CD4-positive, alpha-beta T cell treated with Interleukin-17A for 4 hours (primary cell): ENCODE results near the gene MACROD2.

Experiments used
- DNase-seq: peaks from one replicate; pipeline ENCODE4 v3.0.0-alpha.2; 2020; ENCODE audit warnings: mixed read lengths

MACROD2 gene

GRCh38 chr20:14724036-14724435 is 728.7 kb downstream of the MACROD2 start:
- DNase-seq = no peak

DNA sequence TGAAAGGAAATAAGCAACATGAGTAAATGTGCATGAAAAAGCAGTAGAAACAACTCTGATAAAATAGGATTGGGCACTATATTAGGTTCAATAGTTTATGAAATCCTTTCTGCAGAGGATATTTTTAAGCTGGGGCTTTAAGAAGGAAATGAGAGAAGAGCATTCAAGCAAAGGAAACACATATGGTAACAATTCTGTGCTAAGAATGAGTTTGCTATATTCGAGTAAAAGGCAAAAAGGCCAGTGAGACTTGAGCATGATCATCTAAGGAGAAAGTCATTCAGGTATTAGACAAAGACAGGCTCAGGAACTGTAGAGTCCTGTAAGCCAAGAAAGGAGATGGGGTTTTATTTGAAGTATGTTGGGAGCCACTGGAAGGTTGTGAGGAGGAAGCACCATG is 729.2 kb downstream of the MACROD2 start:
- DNase-seq = no peak

DNA sequence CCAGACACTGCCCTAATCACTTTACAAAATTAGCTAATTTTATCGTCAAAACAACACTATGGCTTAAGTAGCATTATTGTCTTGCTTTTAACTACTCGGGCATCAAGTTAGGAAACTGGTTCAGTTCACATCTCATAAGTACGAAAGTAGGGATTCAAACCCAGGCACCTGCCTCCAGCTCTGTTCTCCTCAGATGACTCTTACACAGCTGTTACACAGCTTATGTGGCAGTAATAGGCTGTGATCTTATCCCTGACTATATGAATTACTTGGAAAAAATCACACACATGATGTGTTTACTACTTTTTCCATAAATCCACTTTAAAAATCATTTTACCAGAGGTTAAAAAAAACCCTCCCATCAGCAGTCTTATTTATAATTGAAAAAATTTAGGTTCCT is 731.3 kb downstream of the MACROD2 start:
- no peak for DNase-seq

DNA sequence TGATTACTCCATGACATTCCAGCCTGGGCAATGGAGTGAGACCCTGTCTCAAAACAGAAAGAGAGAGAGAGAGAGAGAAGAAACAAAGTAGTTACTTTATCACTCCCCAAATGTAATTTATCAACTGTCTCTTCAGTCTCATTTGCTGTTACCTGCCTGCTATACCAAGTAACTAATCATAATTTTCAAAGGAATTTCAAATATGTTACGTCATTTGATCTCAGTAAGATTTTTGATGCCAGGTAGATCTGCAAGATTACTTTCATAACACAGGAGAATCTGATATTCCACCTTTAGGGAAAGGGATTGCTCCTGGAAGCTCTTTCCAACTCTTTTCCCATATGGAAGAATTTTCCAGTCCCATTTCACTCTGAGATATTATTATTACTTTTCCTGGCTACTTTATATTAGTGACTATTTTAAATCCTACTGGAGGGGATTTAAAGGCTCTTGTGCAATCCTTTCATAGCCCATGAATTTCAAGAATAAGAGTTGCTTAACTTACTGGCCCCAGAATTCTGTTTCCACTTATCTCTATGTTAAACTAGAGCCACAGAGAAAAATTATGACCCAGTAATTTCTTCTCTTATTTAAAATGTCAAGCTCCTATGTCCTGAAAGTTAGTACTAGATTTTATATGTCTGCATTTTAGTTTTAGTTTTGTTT is 732.3 kb downstream of the MACROD2 start:
- no peak for DNase-seq

DNA sequence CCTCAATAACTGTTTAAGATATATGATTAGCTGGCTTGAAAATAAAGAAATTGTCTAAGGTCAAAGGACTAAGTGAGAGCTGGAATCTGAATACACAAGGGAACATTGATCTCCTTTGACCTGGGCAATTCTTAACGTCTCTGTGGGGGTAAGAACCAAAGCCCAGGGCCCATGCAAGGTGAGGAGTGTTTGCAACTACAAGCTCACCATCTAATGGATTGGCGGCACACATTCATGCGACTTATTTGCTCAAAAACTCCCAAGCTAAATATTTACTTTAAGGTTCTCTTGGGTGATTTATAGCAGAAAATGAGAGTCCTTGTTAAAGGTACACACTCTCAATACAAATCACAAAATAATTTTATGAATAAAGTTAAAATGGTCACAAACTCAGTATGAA is 734.1 kb downstream of the MACROD2 start:
- no peak for DNase-seq

DNA sequence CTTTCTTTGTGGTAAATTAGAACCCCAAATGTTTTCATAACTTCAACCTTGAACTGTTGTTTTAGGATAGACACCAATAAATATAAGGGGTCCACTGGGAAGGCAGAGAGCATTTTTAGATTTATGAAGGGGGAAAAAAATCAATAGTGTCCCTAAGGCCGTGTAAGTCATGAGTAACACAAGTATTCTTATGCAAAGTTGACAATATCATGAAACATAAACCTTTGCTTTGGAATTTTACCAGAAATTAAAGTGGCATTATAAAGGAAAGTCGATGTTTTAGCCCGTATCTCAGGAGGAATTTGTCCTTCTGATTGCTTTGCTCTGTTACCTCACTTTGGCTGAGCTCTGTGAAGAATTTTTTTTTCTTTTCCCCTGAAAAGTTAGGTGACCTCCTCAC is 737.0 kb downstream of the MACROD2 start:
- no peak for DNase-seq

GRCh38 chr20:14732996-14733395 is 737.7 kb downstream of the MACROD2 start:
- DNase-seq = no peak

DNA sequence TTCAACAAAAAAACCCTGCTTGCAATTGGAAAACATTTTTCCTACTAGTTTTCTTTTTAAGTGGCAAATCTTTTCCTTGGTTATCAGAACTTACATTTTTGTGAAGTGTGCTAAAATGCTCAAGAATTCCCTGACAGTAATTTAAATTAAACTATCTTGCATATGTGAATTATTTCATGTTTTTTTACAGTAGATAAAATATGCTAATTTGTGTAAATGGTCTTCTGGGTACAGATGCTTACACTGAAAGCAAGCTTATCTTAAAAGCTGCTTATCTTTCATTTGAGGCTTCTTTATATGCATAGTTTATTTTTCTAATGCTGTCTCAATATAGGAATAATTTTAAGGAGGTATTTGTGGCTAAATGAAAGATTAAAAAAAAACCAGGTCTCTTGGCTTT is 745.1 kb downstream of the MACROD2 start:
- no peak for DNase-seq

GRCh38 chr20:14741616-14742015 is 746.3 kb downstream of the MACROD2 start:
- DNase-seq = no peak

GRCh38 chr20:14744723-14745122 is 749.4 kb downstream of the MACROD2 start:
- no peak for DNase-seq

DNA sequence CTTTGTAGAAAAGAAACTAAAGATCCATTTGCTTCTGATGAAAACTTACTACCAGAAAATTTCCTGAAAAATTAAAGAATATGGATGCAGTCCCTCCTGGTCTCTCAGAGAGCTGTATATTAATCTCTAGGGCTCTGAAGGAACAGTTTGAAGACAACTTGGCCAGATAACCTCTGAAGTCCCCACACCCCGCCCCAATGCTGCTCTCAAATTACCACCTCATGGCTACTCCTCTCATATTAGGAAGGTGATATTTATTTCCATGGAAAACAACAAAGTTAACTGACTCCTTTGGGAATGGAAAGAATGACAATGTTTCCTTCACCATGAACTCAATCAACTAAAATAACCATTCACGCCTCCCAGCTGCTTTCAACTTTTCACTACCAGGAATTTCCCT is 750.5 kb downstream of the MACROD2 start:
- no peak for DNase-seq

DNA sequence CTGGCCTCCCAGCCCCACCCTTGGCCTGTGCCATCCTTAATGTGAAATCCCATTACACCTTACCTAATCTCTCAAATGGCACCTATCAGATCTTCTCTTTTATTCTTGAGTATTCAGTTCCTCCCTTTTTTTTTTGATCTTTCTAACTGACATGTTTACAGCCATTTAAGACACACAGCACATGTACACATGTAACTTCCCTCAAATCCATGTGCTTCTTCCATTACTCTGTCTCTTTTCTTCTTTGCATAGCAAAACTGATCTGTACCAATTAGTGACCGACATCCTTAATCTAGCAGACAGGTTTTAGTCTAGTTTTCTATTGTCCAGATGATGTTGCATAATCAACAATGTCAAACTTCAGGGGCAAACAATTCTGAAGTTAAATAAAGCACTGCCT is 755.9 kb downstream of the MACROD2 start:
- no peak for DNase-seq

DNA sequence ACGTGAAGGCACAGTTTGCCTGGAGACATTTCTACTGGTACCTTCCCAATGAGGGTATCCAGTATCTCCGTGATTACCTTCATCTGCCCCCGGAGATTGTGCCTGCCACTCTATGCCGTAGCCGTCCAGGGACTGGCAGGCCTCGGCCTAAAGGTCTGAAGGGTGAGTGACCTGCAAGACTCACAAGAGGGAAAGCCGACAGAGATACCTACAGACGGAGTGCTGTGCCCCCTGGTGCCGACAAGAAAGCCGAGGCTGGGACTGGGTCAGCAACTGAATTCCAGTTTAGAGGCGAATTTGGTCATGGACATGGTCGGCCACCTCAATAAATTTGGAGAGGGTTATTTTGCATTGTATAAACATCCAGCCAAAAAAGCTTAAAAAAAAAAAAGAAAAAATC is 762.4 kb downstream of the MACROD2 start:
- no peak for DNase-seq

DNA sequence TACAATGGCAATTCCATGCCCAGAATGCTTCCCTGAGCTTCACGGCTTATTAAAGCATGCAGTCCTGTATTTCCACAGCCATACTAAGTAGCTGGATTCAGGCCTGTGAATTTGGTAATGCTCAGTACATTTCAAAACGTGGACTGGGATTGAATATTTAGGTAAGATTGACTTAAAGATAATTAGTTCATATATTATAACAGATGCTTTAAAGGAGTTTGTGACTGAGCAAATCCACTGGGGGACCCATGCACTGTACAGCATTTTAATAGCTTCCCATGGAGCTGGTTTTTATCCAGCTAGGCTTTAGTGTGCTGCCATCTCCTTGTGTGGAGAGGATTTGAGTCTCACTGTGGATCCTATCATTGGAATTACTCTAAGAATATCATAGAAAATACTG is 763.0 kb downstream of the MACROD2 start:
- DNase-seq = no peak

GRCh38 chr20:14759979-14760378 is 764.7 kb downstream of the MACROD2 start:
- DNase-seq = no peak

DNA sequence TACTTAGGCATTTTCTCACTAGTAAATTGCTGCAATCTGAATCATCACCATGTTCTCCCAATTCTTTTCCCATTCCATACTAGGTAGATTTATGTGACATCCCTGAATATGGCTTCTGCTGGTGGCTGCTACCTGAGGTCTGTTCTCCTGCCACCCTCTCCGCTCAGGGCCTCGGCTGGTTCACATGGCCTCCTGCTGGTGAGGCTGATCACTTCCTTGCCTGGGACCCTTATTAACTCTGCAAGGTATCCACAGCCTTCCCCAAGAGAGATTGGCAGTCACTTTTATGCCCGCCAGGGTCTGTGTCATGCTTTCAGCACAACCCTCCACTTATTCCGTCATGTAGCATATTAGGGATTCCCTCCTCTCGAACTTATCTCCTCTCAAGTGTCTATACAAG is 766.6 kb downstream of the MACROD2 start:
- no peak for DNase-seq

GRCh38 chr20:14764511-14765369 is 769.4 kb downstream of the MACROD2 start:
- no peak for DNase-seq

DNA sequence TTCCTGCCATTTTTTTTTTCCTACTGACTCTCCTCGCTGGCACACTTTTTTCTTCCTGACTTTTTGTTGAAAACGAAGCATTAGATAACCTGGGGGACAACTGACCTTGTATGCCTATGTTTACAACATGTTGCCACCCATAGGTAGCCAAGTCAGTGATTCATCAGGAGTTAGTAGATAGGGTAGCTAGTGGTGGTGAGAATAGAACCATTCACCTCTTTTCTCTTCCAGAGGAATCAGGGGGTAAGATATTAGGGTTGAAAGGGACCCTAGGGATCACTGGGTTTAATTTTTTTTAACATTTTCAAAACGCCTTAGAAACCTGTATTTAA is 770.0 kb downstream of the MACROD2 start:
- no peak for DNase-seq

DNA sequence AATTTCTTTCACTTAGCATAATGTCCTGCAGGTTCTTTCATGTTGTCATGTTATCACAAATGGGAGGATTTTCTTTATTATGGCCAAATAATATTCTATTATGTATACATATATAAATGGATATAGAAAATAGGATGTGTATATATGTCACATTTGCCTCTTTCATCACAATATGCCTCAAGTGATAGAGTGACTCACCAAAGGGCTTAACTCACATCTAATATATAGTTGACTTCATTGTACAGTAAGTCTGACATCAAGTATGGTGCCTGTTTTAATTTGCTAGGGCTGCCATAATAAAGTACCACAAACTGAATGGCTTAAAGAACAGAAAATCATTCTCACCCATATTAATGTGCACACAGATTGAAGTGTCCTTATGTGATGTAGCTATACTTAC is 778.2 kb downstream of the MACROD2 start:
- DNase-seq = no peak

- no peak for DNase-seq
Observed at GRCh38 chr20:14775778-14776177, 780.5 kb downstream of the MACROD2 start.

DNA sequence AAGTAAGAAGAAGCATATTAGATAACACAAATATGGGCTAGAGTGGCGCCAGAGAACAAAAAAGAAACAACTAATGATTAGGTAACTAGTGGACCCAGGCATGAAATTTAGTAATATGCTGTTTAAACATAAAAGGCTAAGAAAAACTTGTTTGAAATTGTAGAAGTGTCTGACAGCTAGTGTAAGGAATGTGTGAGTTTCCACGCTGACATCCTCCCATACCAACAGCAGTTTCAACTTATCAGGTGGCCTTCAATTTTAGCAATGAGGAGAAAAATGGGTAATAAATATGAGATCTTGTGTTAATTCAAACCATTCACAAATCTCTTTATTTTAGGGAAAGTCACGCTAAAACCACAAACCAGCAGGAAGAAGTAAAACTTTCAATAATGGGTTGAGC is 782.3 kb downstream of the MACROD2 start:
- DNase-seq = no peak

- no peak for DNase-seq
Observed at GRCh38 chr20:14778096-14778495, 782.8 kb downstream of the MACROD2 start.

- no peak for DNase-seq
Observed at GRCh38 chr20:14778875-14779274, 783.6 kb downstream of the MACROD2 start.

DNA sequence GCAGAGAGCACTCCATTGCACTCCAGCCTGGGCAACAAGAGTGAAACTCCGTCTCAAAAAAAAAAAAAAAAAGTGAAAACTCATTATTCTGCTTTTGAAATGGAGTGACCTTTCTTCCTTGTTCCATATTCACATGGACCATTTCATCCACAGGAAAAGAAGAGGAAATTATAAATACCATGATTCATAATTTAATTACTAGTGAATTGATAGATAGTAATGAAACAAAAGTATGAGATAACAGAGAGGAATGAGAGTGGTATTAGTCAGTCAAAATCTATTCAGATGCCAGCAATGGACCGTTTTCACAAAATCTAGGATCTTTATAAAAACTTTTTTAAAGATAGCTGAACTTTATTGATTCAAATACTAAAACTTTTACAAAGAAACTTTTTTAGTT is 785.2 kb downstream of the MACROD2 start:
- DNase-seq = no peak

DNA sequence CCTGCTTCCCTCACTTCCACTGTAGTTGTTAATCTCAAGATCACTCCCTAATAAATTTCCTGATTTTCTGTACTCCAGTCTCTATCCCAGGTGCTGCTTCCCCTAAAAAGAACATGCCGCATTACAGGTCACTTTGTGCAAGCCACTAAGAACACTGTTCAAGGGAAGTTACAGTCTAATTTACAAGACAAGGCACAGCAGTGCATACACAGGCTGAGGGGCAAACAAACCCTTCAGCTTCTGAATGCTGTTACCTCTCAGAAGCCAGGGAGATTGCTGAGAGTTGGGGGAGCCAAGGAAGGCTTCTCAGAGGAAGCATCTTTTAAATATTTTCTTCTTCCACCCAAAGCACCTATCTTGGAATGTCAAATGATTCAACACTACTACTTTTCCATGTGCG is 787.4 kb downstream of the MACROD2 start:
- DNase-seq = no peak
